ENCODE measurements around the gene BMF. TPM values are rescaled to one million over a fixed set of nuclear protein-coding genes. Genes with fewer than 3 reads are reported as not detected.
"Not testable (repeated sequence)": the region's sequence is repeated elsewhere in the genome, so short reads cannot be mapped to it uniquely, and the experiment has no call there.

The BMF gene
- total RNA-seq (10 to 100 TPM in 3 of 4 donors, 1 to 10 TPM in 1; 5.8 to 18.0 (median 14.8) TPM), polyA plus RNA-seq (10 to 100 TPM in 2 of 3 donors, 1 to 10 TPM in 1; 4.8 to 18.1 (median 15.5) TPM)

DNA sequence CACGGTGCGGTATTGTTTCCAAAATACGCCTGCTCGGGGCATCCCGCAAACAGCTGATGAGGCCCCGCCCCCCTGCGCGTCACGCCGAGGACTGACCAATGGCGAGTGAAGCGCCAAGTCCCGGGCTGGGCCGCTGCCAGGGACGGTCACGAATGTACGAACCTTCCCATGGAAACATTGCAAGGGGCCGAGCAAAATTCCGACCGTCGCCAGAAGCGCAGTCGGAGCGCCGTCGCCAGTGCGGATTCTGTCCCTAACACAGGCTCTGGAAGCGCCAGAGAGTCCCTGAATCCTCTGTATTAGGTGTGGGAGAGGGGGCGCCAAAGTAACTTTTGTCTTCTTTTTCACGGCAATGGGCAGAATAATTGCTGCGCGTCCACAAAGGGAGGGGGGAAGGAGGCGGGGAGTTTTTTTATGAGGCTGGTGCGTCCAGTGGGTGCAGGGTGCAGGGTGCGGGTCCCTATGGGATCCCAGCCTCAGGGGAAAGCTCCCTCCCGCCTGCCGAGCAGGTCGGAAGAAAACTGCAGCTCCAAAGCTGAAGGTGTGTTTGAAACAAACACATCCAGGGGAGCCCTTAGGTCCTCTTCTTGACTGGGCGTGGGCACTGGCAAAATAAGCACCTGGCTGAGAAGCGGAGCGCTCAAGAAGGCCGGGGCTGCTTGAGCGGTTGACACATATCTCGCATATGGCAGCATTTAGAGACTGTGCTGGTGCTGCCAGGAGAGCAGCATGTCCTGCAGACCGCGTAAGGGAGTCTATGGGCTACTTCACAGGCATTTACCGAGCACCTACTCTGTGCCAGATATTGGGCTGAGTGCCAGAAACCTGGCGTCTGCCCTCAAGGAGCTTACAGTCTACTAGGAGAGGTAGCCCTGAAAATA is at the start of gene BMF:
Gene BMF (minus strand): TSS at position 25 of the 881 bp plus-strand sequence. CDS start 2,793 bp downstream, outside the sequence.
- intact Hi-C loops (cut with DNase I), result loop anchor here (1.0 to 10.0 kb wide), 6 partner anchors 42 to 424 kb away; partner anchors contain the start of genes BUB1B and GPR176
- no peaks in the 10 kb centered on the region for H3K9me3 ChIP-seq
- peak within 1 kb of the TSS; percentile 85 to 98 (median 95) for H3K27ac ChIP-seq
- no peaks in the 10 kb centered on the region for H3K27me3 ChIP-seq
- WGBS, 2 donors, result 2 to 6% methylated on average over 48 of the region's 48 CpGs
- peak within 1 kb of the TSS; percentile 73 to 97 (median 90) for H3K4me3 ChIP-seq
- TF ChIP-seq POLR2A (IDR thresholded peaks at IDR 0.05) (no peak), EP300 (IDR thresholded peaks at IDR 0.05) (peak in 1 of 4 donors; percentile 61), POLR2AphosphoS5 (IDR thresholded peaks at IDR 0.05) (peak; percentile 70 to 97 (median 83))
- TF ChIP-seq, protein P1, sequence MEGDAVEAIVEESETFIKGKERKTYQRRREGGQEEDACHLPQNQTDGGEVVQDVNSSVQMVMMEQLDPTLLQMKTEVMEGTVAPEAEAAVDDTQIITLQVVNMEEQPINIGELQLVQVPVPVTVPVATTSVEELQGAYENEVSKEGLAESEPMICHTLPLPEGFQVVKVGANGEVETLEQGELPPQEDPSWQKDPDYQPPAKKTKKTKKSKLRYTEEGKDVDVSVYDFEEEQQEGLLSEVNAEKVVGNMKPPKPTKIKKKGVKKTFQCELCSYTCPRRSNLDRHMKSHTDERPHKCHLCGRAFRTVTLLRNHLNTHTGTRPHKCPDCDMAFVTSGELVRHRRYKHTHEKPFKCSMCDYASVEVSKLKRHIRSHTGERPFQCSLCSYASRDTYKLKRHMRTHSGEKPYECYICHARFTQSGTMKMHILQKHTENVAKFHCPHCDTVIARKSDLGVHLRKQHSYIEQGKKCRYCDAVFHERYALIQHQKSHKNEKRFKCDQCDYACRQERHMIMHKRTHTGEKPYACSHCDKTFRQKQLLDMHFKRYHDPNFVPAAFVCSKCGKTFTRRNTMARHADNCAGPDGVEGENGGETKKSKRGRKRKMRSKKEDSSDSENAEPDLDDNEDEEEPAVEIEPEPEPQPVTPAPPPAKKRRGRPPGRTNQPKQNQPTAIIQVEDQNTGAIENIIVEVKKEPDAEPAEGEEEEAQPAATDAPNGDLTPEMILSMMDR (IDR thresholded peaks at IDR 0.05), result peak in 1 of 4 experiments; percentile 14
- peaks cover 0 to 48% (median 40%) of the 10 kb centered on the region in 4 donors for H3K4me1 ChIP-seq
- peaks cover 0 to 4% (median 0%) of the 10 kb centered on the region in 4 donors for H3K36me3 ChIP-seq
- DNase-seq, result peak; percentile 100

DNA sequence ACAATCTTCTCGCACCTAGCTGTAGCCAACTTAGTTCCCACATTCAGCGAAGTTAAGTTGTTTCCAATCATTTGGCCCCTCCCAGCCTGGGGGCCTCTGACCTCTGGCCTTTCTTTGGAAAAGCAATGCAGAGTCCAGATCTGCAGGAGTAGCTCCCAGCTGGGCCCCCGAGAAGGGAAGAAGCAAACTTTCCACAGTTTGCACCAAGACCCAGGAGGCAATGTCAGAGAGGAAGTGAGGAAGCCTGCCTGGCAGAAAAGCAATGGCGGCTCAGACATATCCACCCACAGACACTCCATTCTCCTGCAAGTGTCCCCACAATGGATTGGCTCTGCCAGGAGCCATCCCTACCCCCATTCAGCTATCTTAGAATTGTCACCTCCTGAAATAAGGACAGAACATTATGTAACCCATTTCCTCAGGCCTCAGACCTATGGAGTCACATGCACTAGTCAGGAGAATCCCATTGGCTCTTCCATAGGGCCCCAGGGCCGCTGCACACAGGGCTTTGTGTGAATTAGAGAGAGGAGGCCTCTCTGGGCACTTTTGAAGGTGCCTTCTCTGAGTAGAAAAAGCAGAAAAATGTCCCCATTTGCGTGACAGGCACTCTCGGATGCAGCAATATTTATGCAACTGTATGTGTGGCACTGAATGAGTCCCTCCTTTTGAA is 49.2 kb upstream of the BMF start:
- TF ChIP-seq EP300 (IDR thresholded peaks at IDR 0.05) (no peak), POLR2AphosphoS5 (IDR thresholded peaks at IDR 0.05) (no peak), POLR2A (IDR thresholded peaks at IDR 0.05) (no peak)
- TF ChIP-seq, protein P1 (IDR thresholded peaks at IDR 0.05), result no peak
- Histone ChIP-seq H3K4me3 (no peak overlapping the region), H3K9me3 (no peaks in the 10 kb centered on the region), H3K4me1 (peaks cover 0 to 13% (median 6%) of the 10 kb centered on the region in 4 donors), H3K27ac (no peak overlapping the region), H3K27me3 (no peaks in the 10 kb centered on the region), H3K36me3 (no peaks in the 10 kb centered on the region)
- DNase-seq, result no peak
- intact Hi-C loops (cut with DNase I), result no loop called here
- 88 to 91% methylated on average over 7 of the region's 7 CpGs for WGBS, 2 donors

- no peaks in the 10 kb centered on the region for H3K27me3 ChIP-seq
- H3K9me3 ChIP-seq, result no peaks in the 10 kb centered on the region
- no peaks in the 10 kb centered on the region for H3K36me3 ChIP-seq
- H3K4me3 ChIP-seq, result no peak overlapping the region
- intact Hi-C loops (cut with DNase I), result no loop called here
- WGBS, 2 donors, result 24 to 62% methylated on average over 4 of the region's 5 CpGs
- peaks cover 0 to 2% (median 0%) of the 10 kb centered on the region in 4 donors for H3K4me1 ChIP-seq
- TF ChIP-seq, protein P1 (IDR thresholded peaks at IDR 0.05), result no peak
- TF ChIP-seq EP300 (IDR thresholded peaks at IDR 0.05), result no peak
- no peak for TF ChIP-seq POLR2AphosphoS5 (IDR thresholded peaks at IDR 0.05)
- no peak for TF ChIP-seq POLR2A (IDR thresholded peaks at IDR 0.05)
- DNase-seq, result no peak
- H3K27ac ChIP-seq, result no peak overlapping the region
These were observed 46.7 kb upstream of the BMF start for GRCh38 chr15:40155270-40155910.

- intact Hi-C loops (cut with DNase I), result not testable (repeated sequence)
- WGBS, 2 donors, result 25% methylated on average over 1 of the region's 1 CpG; no CpG with 5 or more reads in 1 of the 2 donors
These were observed 46.1 kb upstream of the BMF start for GRCh38 chr15:40154821-40155220.

More at GRCh38 chr15:40154821-40155220, 46.1 kb upstream of the BMF start:
- not testable (repeated sequence) for DNase-seq, H3K27ac ChIP-seq, H3K9me3 ChIP-seq, H3K4me1 ChIP-seq, H3K36me3 ChIP-seq, H3K27me3 ChIP-seq, H3K4me3 ChIP-seq

Data from sigmoid colon (tissue), 7 donors.